ENCODE measurements around the gene ELANE. TPM values are rescaled to one million over a fixed set of nuclear protein-coding genes. Genes with fewer than 3 reads are reported as not detected.
A peak's percentile ranks its signal among the peaks of the same experiment; 100 is the strongest.
"Not testable (repeated sequence)": the region's sequence is repeated elsewhere in the genome, so short reads cannot be mapped to it uniquely, and the experiment has no call there.

ELANE gene
- total RNA-seq, 1 donor from 2014 or later, result not detected

DNA sequence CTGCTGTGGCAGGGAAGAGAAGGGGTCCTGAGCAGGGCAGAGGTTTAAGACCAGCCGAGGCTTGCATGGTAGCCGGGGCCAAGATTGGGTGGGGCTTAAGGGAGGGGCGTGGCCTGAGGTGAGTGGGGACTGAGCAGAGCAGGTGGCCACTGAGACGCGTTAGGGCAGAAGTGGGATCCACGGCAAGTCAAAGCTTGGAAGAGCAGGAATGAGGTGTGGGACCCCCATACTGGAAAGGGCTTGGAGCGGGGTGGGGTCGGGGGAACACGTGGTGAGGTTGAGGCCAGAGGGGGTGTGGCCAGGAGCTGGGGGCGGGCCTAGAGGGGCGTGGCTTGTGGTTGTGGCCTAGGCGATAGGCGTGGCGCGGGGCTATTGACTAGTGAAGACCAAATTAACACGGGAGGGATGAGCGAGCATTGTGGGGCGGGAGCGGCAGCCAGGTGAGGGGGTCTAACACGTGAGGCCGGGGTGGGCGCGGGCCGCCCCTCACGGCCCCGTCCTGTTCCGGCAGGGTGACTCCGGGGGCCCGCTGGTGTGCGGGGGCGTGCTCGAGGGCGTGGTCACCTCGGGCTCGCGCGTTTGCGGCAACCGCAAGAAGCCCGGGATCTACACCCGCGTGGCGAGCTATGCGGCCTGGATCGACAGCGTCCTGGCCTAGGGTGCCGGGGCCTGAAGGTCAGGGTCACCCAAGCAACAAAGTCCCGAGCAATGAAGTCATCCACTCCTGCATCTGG, 10.6 kb downstream of the ELANE start:
- no peak for DNase-seq (ENCODE audit: low read depth, low spot score)

DNA sequence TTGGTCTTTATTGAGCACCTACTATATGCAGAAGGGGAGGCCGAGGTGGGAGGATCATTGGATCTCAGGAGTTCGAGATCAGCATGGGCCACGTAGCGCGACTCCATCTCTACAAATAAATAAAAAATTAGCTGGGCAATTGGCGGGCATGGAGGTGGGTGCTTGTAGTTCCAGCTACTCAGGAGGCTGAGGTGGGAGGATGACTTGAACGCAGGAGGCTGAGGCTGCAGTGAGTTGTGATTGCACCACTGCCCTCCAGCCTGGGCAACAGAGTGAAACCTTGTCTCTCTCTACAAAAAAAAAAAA, 11.2 kb downstream of the ELANE start:
- no peak for DNase-seq (ENCODE audit: low read depth, low spot score)

DNA sequence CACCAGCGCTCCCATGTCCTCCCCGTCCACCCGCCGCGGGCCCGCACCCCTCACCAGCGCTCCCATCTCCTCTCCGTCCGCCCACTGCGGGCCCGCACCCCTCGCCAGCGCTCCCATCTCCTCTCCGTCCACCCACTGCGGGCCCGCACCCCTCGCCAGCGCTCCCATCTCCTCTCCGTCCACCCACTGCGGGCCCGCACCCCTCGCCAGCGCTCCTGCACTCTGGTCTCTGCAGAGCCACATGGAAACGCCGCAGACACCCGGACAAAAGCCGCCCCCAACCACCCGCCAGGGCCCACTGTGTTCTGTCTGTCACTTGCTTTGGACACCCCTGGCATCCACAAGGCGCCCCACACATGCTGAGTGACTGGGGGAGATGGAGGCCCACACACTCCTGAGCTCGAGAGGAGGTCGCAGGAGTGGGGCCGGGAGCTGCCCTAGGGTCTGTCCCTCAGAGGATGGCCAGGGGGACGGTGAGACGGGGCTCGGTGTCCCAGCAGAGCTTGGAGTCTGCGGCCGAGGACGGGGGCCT, 14.7 kb downstream of the ELANE start:
- no peak for DNase-seq (ENCODE audit: low read depth, low spot score)

DNA sequence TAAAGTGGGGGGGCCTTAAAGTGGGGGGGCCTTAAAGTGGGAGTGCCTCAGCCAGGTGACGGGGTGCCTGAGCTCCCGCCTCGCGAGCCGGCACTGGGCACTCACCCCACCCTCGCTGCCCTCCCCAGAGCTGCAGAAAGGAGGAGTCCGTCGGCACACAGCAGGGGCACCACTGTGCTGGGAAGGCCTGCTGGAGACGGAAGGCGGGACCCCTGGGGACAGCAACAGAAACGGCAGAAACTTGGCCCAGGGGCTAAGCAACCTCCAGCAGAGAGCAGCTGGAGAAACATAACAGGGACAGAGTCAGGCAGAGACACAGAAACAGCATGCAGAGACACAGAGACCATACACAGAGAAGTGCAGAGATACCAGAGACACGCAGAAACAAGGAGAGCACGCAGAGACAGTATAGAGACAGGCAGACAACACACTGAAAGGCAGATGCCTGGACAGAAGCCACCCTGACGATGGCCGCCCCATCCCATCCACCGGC, 15.2 kb downstream of the ELANE start:
- no peak for DNase-seq (ENCODE audit: low read depth, low spot score)

DNA sequence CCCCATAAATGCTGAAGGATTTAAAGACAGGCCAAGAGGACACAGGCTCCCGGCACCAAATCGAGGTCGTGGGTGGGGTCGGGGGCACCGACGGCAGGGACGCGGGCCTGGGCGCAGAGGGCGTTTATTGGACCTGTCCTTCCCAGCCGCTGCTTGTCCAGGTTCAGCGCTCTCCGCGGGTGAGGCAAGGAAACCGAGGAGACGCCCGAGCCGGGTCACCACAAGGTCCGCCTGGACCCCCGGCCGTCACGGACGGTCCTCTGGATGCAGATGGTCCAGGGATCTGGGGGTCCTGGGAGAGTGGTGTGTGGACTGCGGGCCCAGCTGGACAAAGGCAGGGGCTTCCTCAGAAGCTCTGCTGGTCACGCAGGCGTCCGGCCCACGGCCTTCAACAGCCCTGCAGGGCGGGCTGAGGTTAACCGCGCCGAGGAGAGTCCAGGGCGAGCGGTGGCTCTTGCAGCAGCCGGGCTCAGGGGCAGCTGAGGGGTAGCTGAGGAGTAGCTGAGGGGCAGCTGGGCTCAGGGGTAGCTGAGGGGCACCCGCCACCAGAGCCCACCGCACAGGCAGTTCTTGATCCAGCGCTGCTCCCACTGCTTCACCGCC, 15.9 kb downstream of the ELANE start:
- DNase-seq (ENCODE audit: low read depth, low spot score), result no peak

DNA sequence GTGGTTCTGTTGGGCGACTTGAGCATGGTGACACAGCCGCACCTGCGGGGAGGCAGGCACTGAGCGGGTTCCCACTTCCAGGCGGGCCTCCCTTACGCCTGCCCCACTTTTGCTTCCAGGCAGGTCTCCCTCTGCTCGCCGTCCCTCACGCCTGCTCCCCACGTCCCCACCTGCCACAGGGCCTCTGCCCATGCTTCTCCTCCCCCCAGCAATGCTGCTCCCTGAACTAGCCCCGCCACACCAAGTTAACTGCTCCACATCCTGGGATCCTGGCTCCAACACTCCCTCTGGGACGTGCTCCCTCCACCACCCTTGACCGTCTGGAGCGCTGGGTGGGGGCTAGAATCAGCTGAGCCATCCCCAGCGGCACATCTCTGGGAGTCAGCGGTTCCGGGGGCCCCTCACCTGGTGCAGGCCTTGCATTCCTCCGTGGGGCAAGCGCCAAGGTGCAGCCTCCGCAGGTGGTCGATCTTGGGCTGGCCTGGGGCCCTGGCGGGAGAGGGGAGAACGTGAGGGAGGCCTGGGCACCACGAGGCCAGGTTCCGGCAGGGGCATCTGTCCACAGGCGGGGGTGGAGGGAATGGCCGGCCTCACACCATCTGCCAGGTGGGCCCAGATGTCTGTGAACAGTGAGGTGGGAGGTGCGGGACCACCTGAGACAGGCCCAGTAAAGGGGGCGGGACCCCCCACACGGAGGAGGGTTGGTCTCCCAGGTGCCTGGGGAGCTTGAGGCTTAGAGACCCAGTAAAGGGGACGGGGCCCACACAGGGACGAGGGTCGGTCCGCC, 16.5 kb downstream of the ELANE start:
- no peak for DNase-seq (ENCODE audit: low read depth, low spot score)

DNA sequence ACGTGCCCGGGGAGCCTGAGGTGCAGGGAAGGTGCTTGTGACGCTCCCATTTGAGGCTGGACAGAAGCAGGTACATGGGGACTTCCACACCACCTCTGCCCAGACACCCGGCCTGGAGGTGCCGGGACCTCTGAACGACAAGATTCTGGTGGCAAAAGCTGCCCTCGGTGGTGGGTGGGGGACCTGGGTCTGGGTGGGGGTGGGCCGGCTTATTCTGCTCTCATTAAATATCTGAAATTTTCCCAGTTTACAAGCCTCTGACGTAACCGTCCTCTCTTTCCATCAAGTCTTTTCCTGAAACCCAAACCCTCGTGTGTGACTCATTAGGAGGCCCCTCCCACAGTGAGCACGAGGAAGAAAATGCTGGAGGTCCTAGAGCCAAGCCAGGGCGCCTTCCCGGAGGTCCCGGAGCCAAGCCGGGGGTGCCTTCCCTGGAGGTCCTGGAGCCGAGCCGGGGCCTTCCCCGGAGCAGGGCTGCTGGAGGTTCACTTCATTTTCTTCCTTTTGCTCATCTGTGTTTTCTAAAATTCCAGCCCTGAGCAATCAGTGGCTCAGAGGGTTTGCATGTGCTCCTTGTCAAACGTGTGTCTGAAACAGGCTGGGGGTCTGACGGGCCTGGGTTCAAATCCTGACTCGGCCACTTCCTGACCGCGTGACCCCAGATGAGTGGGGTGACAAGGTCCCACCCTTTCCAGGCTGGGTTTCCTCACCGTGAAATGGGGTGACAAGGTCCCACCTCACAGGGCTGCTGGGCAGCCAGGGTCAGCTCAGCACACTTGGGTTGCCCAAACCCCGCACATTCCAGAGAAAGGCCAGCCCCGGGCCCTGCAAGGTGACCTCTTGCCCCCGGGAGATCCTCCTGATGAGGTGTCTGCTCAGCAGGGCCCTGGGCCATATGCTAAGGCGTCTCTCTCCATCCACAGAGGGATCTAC, 17.4 kb downstream of the ELANE start:
- DNase-seq (ENCODE audit: low read depth, low spot score), result peak; percentile 71

DNA sequence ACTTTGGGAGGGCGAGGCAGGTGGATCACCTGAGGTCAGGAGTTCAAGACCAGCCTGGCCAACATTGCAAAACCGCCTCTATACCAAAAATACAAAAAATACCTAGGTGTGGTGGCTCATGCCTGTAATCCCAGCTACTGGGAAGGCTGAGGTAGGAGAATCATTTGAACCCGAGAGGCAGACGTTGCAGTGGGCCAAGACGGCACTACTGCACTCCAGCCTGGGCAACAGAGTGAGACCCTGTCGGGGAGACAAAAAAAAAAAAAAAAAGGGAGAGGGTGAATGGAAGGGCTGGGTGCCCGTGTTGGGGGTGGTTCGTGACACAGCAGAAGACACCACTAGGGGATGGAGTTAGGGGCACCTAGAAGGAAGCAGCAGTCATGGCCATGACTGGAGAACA, 18.2 kb downstream of the ELANE start:
- DNase-seq (ENCODE audit: low read depth, low spot score), result no peak

DNA sequence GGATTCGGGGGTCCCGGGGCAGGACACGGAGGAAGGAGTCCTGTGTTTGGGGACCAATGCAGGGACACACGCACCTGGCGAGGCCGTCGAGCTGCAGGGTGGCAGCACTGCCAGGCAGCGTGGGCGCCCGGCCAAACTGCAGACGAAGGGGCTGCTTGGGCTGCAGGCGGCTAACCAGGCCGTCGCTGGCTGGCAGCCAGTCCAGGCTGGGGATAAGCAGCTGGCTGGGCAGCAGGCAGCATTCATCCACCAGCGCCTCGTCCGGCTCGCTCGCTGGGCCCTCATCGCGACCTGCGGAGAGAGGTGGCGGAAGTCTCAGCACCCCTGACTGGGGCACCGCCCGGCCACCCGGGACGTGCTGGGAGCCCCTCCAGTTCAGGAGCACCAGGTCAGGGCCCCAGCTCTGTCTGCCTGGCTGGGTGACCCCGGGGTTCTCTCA, 18.9 kb downstream of the ELANE start:
- no peak for DNase-seq (ENCODE audit: low read depth, low spot score)

DNA sequence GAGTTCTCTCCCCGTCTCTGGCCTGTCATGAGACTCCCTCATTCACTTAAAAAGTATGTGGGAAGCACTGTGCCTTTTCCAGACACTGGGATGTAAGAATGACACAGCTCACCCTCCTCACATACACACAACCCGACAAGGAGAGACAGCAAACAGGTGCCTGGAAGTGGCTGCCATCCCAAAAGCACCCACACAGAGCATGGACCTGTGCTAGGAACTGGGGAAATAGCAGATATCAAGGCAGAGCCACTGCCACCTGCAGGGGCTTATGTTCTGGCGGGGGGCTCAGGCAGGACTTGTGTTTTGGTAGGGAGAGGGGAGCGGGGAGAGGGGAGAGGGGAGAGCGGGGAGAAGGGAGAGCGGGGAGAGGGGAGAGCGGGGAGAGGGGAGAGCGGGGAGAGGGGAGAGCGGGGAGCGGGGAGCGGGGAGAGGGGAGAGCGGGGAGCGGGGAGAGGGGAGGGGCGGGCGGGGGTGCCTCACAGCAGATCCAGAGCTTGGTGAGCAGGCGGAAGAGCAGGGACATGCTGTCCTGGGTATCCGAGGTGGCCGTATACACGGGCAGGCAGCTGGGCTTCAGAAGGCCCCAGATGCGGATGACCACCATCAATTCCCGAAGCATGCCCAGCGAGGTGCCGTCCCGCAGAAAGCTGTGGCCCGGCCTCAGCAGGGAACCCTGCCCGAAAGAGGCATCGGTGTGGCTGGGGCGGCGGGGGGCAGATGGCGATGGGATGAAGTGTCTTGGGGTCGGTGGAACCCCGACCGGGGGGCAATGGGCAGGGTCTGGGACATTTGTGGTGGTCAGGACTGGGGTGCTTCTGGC, 19.6 kb downstream of the ELANE start:
- no peak for DNase-seq (ENCODE audit: low read depth, low spot score)

DNA sequence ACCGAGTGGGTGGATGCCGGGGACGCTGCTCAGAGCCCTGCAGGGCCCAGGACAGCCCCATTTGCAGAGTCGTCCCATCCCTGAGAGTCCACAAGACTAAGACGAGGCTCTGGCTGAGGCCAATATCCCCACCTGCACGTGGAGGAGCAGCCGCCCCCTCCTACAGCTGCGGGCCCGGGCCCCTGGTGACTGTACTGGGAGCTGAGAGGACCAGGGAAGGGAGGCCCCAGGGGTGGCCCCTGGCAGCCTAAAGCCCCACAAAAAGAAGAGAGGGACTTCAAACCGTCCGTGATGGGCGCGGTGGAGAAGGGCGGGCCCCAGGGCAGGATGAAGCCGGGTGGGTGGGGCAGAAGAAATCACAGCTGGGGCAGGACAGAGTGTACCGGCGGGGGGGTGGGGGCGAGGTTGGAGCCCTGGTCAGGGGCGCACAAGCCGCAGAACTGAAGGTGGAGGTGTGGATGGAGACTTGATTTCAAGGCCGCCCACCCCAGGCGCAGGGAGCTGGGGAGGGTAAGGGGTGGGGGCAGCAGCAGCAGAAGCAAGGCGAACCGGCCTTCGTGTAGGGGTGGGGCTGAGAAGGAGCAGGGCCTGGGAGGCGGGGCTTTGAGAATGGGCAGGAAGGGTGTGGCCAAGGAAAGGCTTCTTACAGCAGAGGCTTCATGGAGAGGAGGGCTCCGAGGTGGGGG, 20.3 kb downstream of the ELANE start:
- DNase-seq (ENCODE audit: low read depth, low spot score), result no peak

DNA sequence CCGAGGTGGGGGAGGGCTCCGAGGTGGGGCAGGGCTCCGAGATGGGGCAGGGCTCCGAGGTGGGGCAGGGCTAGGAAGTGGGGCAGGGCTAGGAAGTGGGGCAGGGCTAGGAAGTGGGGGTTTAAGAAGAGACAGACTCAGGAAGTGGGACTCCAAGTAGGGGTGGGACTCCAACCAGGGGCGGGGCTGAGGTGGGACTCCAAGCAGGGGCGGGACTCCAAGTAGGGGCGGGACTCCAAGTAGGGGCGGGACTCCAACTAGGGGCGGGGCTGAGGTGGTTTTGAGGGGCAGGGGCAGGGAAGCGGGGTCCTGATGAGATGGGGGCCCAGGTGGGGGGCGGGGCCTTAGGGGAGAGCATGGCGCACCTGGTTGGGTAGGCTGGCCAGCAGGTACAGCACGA, 21.0 kb downstream of the ELANE start:
- DNase-seq (ENCODE audit: low read depth, low spot score), result no peak

DNA sequence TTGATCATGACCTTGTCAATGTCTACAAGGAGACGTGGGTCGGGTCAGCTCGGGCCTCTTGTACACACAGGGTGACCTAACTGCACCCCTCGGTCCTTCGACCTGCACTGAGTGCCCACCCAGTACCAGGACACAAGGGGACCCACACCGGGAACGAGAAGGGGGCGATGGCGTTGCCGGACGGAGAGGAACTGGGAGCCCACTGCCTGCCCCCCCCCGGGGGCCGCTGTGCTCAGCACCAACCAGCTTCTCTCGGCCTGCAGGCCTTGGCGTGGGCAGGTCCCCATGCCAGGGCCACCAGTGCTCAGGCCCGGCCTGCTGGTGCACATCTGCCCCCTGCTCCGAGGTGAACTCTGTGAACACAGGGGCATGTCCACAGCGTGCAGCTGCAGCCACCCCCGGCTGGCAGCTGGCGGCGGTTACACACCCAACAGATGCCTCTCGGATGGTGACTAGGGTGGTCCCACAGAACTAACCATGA, 21.5 kb downstream of the ELANE start:
- DNase-seq (ENCODE audit: low read depth, low spot score), result no peak

DNA sequence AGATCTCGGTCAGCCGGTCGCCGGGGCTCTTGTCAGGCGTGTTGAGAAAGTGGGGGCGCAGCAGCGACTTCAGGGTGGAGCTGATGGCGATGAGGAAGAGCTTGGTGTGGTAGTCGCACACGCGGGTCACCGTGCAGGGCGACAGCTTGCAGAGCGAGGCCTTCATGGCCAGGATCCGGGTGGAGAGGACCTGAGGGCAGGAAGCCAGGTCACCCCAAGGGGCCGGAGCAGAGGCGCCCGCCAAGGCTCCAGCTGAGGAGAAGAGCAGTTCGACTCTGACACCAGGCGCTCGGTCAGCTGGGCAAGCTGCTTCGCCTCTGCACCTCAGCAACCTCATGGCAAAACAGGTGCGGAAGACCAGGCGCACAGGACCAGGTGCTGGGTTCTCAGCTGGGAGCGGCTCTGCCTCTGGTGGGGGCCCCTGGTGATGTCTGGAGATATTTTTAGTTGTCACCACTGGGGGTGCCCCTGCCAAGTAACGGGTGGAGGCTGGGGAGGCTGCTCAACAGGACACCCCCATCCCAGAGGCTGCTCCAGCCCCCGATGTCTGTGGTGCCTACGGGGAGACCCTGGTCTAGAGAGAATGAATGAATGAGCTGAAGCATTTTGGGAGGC, 23.3 kb downstream of the ELANE start:
- no peak for DNase-seq (ENCODE audit: low read depth, low spot score)

DNA sequence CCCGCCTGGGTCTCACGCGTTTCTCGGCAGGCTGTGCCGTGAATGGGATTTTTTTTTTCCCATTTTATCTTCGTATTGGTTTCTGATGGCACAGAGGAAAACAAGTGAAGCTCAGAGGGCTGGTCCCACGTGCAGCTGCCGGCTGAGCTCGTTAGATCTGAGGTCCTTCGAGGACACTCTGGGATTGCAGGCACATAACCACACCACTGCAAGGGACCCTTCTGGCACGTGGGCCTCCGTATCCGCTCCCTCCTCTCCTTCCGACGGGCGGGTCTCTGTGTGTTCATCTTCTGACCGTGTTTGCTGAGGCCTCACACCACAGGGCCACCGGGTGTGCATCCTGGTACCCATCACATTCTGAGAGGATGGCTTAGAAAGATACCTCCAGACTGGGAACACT, 24.0 kb downstream of the ELANE start:
- DNase-seq (ENCODE audit: low read depth, low spot score), result no peak

DNA sequence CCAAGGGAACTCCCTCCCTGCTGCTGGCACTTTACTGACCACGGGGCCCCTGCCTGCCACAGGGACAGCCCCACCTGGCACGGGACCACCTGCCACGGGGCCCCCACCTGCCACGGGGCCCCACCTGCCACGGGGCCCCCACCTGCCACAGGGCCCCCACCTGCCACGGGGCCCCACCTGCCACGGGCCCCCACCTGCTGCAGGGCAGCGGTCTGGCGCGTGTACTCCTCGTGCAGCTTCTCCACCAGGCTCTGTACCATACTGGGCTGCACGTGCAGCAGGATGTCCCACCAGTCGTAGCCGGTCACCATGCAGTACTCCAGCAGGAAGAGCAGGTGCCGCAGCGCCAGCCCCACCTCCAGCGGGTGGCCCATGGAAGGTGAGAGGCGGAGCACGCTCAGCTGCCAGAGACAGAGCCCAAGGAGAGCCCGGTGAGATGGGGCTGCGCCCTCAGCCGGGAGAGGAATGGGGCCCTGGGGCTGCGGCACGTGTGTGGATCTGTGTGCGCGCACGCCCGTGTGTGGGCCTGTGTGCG, 24.7 kb downstream of the ELANE start:
- no peak for DNase-seq (ENCODE audit: low read depth, low spot score)

DNA sequence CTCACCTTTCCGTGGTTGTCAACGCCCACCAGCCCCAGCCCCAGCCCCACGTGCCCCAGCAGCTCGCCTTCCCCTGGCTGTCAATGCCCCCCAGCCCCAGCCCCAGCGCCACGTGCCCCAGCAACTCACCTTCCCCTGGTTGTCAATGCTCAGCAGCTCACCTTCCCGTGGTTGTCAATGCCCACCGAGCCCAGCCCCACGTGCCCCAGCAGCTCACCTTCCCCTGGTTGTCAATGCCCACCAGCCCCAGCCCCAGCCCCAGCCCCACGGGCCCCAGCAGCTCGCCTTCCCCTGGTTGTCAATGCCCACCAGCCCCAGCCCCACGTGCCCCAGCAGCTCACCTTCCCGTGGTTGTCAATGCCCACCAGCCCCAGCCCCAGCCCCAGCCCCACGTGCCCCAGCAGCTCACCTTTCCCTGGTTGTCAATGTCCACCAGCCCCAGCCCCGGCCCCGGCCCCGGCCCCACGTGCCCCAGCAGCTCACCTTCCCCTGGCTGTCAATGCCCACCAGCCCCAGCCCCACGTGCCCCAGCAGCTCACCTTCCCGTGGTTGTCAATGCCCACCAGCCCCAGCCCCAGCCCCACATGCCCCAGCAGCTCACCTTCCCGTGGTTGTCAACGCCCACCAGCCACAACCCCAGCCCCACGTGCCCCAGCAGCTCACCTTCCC, 26.0 kb downstream of the ELANE start:
- DNase-seq (ENCODE audit: low read depth, low spot score), result not testable (repeated sequence)
